ENCODE data around the gene TH.

DNA sequence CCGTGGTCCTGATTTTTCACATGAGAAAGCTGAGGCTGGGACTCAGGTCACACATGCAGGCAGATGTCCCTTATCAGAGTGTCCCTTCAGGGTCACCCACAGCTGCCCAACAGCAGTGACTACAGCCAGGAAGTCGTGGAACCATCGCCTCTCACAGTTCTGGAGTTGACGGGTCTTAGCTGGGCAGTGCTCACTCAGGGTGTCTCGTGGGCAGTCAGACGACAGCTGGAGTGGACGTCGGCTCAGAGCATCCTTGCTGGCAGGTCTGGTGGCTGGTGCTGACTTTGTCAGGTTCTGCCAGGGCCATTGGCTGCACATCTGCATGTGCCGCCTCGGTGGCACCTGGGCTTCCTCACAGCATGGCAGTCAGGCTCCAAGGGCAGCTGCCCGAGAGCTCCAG is 35.6 kb upstream of the TH start:
- TF ChIP-seq, protein P1, sequence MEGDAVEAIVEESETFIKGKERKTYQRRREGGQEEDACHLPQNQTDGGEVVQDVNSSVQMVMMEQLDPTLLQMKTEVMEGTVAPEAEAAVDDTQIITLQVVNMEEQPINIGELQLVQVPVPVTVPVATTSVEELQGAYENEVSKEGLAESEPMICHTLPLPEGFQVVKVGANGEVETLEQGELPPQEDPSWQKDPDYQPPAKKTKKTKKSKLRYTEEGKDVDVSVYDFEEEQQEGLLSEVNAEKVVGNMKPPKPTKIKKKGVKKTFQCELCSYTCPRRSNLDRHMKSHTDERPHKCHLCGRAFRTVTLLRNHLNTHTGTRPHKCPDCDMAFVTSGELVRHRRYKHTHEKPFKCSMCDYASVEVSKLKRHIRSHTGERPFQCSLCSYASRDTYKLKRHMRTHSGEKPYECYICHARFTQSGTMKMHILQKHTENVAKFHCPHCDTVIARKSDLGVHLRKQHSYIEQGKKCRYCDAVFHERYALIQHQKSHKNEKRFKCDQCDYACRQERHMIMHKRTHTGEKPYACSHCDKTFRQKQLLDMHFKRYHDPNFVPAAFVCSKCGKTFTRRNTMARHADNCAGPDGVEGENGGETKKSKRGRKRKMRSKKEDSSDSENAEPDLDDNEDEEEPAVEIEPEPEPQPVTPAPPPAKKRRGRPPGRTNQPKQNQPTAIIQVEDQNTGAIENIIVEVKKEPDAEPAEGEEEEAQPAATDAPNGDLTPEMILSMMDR (IDR thresholded peaks at IDR 0.05): no peak
- no peak for TF ChIP-seq EP300 (IDR thresholded peaks at IDR 0.05)

Measured in gastroesophageal sphincter (tissue), 3 donors.